HCT116 (cell line): Measurements from ENCODE around the gene TGFBR3L.

ENCODE experiments used
- CEBPB ChIP-seq: IDR thresholded peaks from 2 replicates; pipeline ENCODE4 v1.6.1; 2012; ENCODE audit warnings: low read depth
- CTCF ChIP-seq, 3 experiments: fragments of 200-600 bp in 1 of 3; sonication (generic) in 1 of 3; IDR thresholded peaks in 2 of 3; conservative IDR thresholded peaks in 1 of 3; 2 replicates each; pipeline ENCODE4 v1.5.1; 2012 to 2017; ENCODE audit warnings: low read depth in 2 of 3, low read length in 2 of 3, antibody characterized with exemption in 1 of 3, borderline replicate concordance in 1 of 3, control low read depth in 1 of 3, mild to moderate bottlenecking in 1 of 3, mixed read lengths in 1 of 3, mixed run types in 1 of 3, moderate library complexity in 1 of 3; ENCODE audit not compliant: insufficient read depth in 1 of 3
- EZH2 ChIP-seq: fragments of 200-600 bp; sonication (generic); IDR thresholded peaks from 2 replicates; pipeline ENCODE4 v1.6.1; 2017; ENCODE audit warnings: antibody characterized with exemption, mixed run types
- POLR2A ChIP-seq: IDR thresholded peaks from 2 replicates; pipeline ENCODE4 v1.7.0; 2011; ENCODE audit warnings: borderline replicate concordance; ENCODE audit not compliant: insufficient read depth, insufficient read length; ENCODE audit errors: extremely low read depth
- POLR2AphosphoS5 ChIP-seq: IDR thresholded peaks from 2 replicates; pipeline ENCODE4 v1.6.1; 2011; ENCODE audit warnings: mild to moderate bottlenecking, low read depth, low read length, moderate library complexity
- RAD21 ChIP-seq: IDR thresholded peaks from 2 replicates; pipeline ENCODE4 v1.6.1; 2012; ENCODE audit warnings: low read depth, mild to moderate bottlenecking
- REST ChIP-seq: IDR thresholded peaks from 2 replicates; pipeline ENCODE4 v1.6.1; 2012; ENCODE audit warnings: low read depth
- SIN3A ChIP-seq: IDR thresholded peaks from 2 replicates; pipeline ENCODE4 v1.6.1; 2012; ENCODE audit warnings: low read depth
- SP1 ChIP-seq: IDR thresholded peaks from 2 replicates; pipeline ENCODE4 v1.6.1; 2012; ENCODE audit warnings: low read depth
- YY1 ChIP-seq: IDR thresholded peaks from 2 replicates; pipeline ENCODE4 v1.6.1; 2011; ENCODE audit warnings: low read length, low read depth, moderate library complexity, mild to moderate bottlenecking; ENCODE audit not compliant: insufficient replicate concordance; ENCODE audit errors: extremely low read depth
- ZNF274 ChIP-seq: fragments of 200-500 bp; sonication (Bioruptor generic); IDR thresholded peaks from 2 replicates; pipeline ENCODE4 v1.6.1; 2014; ENCODE audit warnings: mild to moderate bottlenecking, low read depth, low read length, inconsistent platforms

- TF ChIP-seq RAD21 (no peak), YY1 (no peak), POLR2A (no peak), EZH2 (no peak), SIN3A (no peak), CTCF (IDR thresholded peaks at IDR 0.05 in 2 of 3, conservative IDR thresholded peaks at IDR 0.05 in 1 of 3; ENCODE audit: borderline replicate concordance in 1 of 3, insufficient read depth in 1 of 3, low read depth in 2 of 3, low read length in 2 of 3) (no peak), ZNF274 (no peak), POLR2AphosphoS5 (no peak), REST (no peak), SP1 (no peak), CEBPB (no peak)
Measured at GRCh38 chr19:7874897-7875273, 39.7 kb upstream of the TGFBR3L start.
